Endometrial microvascular endothelial cells (primary cell): ENCODE data around the gene MRPL58. TPM values are rescaled to one million over a fixed set of nuclear protein-coding genes. Genes with fewer than 3 reads are reported as not detected.
"Not testable (repeated sequence)": the region's sequence is repeated elsewhere in the genome, so short reads cannot be mapped to it uniquely, and the experiment has no call there.

Experiments used
- in situ Hi-C: cut with HindIII; loops from 2 replicates; pipeline ENCODE4 v1.10.0; 2017; ENCODE audit warnings: low sequenced_read_pairs, low pct_unique_long_range_greater_than_20kb; ENCODE audit errors: inconsistent ontology term
- total RNA-seq: library from RNA; depleted of rRNA; stranded (reverse); fragments of >200 nt; gene quantifications from one replicate; pipeline ENCODE4 v1.2.3, GENCODE V29; 2015; ENCODE audit errors: inconsistent ontology term

The MRPL58 gene
- total RNA-seq, 1 donor from 2014 or later, result 57.1 TPM

DNA sequence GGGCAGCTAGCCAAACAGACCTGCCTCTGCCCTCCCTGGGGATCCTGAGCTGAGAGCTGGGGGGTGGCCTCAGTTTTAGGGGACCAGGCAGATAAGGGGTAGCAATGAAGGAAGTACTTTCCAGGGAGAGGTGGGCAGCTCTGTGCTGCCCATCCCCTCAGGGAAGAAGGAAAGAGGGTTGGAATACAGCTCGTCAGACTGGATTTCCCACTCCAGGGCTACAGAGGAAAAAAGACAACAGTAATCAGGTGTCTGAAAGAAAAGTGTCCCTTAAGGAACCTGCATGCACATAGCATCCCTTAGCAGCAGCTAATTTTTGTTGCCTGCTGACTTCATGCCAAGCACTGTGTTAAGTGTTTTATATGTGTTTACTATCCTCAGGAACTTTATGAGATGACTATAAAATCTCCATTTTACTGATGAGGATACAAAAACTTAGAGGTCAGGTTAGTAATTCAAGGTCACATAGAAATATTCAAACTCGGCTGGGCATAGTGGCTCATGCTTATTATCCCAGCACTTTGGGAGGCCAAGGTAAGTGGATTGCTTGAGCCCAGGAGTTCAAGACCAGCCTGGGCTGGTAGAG, 3.2 kb upstream of the MRPL58 start:
- in situ Hi-C loops, result no loop called here

DNA sequence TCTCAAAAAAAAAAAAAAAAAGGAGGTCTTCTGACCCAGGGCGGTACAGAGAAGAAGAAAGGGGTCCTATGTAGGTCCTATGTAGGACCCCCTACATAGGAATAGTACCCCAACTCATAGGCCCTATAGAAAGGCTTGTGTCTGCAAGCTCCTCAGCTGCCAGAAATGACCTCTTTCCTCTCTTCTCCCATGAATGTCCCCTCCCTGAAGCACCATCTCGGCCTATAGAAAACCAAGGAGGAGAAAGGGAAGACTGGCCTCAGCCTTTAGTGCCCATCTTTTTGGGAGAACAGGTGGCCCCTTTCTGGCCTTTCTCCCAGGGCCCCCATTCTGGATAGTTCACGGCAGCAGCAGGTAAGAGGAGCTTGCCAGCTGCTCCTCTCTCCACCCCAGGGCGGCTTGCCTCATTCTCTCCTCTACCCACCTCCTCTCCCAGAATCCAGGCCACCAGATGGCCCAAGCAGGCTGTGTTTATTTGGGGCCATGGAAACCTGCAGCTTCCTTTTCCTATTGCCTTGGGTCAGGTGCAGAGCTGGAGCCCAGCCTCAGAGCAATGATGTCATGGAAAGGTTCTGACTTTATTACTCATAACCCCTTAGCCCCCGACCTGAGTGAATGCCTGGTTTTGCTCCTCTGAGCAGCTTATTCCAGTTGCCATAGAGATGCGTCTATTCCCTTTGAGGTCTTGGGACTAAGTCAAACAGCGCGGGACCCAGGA, 1.6 kb upstream of the MRPL58 start:
- in situ Hi-C loops, result no loop called here

GRCh38 chr17:75011401-75012095, 922 bp upstream of the MRPL58 start:
- in situ Hi-C loops, result no loop called here

- in situ Hi-C loops, result no loop called here
Observed at GRCh38 chr17:75012096-75012345, 449 bp upstream of the MRPL58 start.

DNA sequence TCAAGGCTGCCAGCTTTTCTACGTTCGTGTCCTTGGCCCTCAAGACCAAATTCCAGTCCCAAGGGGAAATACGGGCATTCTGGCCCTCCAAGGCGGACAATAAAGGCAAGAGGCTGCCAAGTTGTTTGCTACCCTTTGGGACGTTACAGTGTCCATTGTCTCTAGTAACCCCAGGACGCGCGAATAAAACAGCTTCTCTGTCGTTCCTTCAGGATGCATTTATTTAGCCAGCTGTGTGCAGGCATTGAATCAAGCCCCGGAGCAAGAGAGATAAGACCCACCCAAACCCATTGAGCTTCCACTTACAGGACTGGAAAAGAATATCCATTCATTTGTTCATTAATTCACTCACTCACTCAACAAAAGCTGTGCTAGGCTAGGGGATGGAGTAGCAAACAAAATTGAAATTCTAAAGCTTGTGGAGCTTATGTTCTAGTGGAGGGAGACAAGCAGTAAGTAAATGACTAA, 656 bp downstream of the MRPL58 start:
- in situ Hi-C loops, result no loop called here

DNA sequence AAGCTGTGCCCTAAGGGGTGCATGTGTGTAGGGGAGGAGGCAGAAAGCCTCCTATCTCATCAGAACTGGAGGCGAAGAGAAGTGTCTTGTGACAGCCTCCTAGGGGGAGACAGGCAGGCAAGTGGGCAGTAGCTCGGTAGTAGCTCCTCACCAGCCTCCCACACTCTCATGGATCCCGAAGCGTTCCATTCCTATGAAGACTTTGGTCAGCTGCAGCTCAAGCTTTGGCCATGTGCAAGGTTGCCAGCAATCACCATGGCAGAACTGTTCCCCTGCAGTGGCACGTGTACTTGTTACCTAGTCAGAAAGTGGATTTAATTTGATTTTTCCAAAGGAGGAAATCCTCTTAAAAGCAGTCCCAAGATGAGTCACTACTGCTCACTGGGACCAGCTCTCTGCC, 6.7 kb downstream of the MRPL58 start:
- in situ Hi-C loops, result no loop called here

DNA sequence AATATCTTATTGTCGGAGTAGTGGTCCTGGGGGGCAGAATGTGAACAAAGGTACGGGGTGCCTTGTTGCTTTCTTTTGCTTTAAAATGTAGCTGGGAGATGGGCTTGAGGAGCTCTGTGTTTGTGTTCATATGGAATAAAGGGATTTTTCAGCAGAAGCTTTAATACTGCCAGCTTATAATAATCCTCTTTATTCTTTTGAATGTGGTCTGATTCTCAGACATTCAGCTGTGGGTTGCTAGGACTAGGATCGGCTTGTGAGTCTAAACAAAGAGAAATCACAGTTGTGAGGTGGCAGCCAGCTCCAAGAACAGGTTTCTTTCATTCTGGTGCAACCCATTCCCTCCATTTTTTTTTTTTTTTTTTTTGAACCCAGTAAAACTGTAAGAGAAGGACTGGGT, 7.2 kb downstream of the MRPL58 start:
- in situ Hi-C loops, result no loop called here

- in situ Hi-C loops, result no loop called here
Observed at GRCh38 chr17:75020331-75021110, 8.1 kb downstream of the MRPL58 start.

GRCh38 chr17:75024686-75025397, 12.4 kb downstream of the MRPL58 start:
- in situ Hi-C loops, result no loop called here

- in situ Hi-C loops, result not testable (repeated sequence)
Observed at GRCh38 chr17:75025398-75025734, 12.9 kb downstream of the MRPL58 start.

DNA sequence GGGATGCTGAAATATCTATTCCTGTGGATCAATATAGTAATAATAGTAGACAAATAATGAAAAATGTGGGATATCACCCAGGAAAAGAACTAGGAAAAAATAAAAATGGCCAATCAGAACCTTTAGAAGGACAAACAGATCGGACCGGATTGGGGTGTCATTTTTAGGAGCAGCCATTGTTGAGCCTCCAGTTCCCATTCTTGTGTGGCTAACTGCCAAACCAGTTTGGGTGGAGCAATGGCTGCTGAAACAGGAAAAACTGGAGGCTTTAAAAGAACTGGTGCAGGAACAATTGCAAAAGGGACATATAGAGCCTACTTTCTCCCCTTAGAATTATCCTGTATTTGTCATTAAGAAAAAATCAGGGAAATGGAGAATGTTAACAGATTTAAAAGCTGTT, 14.2 kb downstream of the MRPL58 start:
- in situ Hi-C loops, result not testable (repeated sequence)

- in situ Hi-C loops, result no loop called here
Observed at GRCh38 chr17:75030161-75030560, 17.7 kb downstream of the MRPL58 start.

GRCh38 chr17:75031972-75032719, 19.7 kb downstream of the MRPL58 start:
- in situ Hi-C loops, result no loop called here

DNA sequence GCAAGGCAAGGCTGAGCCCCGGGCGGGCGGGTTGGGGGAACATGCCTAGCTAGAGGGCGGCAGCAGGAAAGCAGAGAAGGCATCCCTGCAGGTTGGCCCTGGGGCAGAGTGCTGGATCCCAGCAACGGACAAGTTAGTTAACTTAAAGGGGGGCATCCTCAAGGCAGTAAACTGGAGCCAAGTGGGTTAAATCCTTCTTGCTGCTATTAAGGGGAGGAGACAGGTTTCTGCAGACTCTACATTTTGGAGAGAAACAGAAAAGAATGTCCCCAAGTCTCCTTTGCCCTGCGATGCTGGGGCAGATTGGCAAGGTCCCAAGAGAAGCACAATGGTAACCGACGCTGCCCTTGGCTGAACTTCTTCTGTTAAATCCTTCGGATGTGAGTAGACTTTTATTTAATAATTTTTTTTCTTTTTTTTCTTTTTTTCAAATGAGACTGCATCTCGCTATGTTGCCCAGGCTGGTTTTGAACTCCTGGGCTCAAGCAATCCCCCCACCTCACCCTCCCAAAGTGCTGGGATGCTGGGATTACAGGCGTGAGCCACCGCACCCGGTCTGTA, 20.3 kb downstream of the MRPL58 start:
- in situ Hi-C loops, result no loop called here

- in situ Hi-C loops, result no loop called here
Observed at GRCh38 chr17:75033346-75034235, 21.1 kb downstream of the MRPL58 start.

DNA sequence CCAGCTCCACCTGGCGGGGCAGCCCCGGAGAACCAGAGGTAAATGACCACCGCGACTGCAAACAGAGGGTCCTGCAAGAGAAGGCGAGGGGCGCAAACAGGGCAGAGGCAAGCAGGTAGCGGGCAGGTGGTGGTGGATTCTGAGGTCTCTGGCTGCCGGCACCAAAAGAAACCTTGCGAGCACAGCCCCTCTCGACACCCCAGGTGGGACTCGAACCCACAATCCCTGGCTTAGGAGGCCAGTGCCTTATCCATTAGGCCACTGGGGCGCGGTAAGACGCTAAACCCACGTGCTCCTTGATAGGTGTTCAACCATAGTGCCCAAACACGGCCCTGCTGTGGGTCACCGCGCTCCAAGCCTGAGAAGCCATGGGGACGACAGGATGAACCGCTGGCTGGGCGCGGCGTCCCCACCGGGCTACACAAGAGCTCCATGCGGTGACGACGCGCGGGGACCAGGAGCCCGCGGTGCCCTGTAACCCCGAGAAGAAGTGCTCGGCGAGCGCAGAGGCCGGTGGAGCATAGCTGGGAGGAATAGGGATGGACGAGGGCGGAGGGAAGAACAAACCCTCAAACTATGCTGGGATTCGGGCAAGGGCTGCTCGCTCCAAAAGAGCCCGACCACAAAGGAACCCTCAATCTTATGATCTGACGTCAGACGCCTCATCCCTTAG, 21.9 kb downstream of the MRPL58 start:
- in situ Hi-C loops, result no loop called here
